ENCODE data around the gene PCDH1. TPM values are rescaled to one million over a fixed set of nuclear protein-coding genes. Genes with fewer than 3 reads are reported as not detected.

PCDH1 gene
- total RNA-seq, 1 donor from 2014 or later: 11.5 TPM

DNA sequence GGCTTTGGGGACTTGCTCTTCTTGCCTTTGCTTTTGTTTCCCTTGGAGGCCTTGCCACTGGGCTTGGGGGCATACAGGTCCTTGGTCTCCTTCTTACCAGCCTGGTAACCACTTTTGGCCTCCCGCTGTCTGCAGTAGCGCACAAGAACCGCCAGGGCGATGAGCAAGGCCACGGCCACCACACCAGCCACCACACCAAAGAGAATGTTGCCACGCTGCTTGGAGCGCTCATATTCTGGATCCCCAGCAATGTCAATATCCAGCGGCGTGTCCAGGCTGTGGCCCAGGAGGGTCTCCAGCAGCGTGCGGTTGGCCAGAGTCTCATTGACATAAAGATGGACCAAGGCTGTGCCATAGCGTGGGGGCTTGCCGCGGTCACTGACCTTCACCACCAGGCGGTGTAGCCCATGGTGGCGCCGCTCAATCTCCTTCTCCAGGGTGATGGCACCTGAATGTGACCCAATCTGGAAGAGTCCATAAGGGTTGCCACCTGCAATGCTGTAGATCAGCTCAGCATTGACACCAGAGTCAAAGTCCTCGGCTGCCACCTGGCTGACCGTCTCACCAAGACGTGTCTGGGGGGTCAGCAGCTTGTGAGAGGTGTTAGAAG, 14.5 kb downstream of the PCDH1 start:
- no peak for TF ChIP-seq EZH2 (IDR thresholded peaks at IDR 0.05; ENCODE audit: insufficient read depth, low read length)
- TF ChIP-seq, protein P1, sequence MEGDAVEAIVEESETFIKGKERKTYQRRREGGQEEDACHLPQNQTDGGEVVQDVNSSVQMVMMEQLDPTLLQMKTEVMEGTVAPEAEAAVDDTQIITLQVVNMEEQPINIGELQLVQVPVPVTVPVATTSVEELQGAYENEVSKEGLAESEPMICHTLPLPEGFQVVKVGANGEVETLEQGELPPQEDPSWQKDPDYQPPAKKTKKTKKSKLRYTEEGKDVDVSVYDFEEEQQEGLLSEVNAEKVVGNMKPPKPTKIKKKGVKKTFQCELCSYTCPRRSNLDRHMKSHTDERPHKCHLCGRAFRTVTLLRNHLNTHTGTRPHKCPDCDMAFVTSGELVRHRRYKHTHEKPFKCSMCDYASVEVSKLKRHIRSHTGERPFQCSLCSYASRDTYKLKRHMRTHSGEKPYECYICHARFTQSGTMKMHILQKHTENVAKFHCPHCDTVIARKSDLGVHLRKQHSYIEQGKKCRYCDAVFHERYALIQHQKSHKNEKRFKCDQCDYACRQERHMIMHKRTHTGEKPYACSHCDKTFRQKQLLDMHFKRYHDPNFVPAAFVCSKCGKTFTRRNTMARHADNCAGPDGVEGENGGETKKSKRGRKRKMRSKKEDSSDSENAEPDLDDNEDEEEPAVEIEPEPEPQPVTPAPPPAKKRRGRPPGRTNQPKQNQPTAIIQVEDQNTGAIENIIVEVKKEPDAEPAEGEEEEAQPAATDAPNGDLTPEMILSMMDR (IDR thresholded peaks at IDR 0.05; ENCODE audit: insufficient read depth, low read depth, low read length): no peak
- Histone ChIP-seq H4K20me1 (ENCODE audit: insufficient read depth, low read length) (no peaks in the 10 kb centered on the region), H2AFZ (ENCODE audit: low read depth, low read length) (no peak overlapping the region), H3K4me1 (ENCODE audit: insufficient read depth, low read length) (no peaks in the 10 kb centered on the region), H3K4me3 (ENCODE audit: insufficient read depth, low read depth, low read length) (no peak overlapping the region), H3K27me3 (ENCODE audit: insufficient read depth, low read length) (peaks cover 2% of the 10 kb centered on the region), H3K36me3 (ENCODE audit: insufficient read depth, low read length) (no peaks in the 10 kb centered on the region), H3K9ac (ENCODE audit: low read length) (no peak overlapping the region), H3K27ac (ENCODE audit: low read depth, low read length) (no peak overlapping the region), H3K79me2 (ENCODE audit: insufficient read depth, low read length) (no peaks in the 10 kb centered on the region), H3K4me2 (ENCODE audit: low read length) (no peak overlapping the region), H3K9me3 (ENCODE audit: insufficient read depth, low read depth, low read length) (no peaks in the 10 kb centered on the region)
- no peak for FAIRE-seq
- Mint-ChIP-seq H3K9me3 (ENCODE audit: unreplicated experiment) (no peaks in the 10 kb centered on the region), H3K36me3 (ENCODE audit: low read depth, unreplicated experiment) (peaks cover 19% of the 10 kb centered on the region), H3K27ac (ENCODE audit: unreplicated experiment) (peak overlapping the region; percentile 31), H3K4me1 (ENCODE audit: low read depth, unreplicated experiment) (no peaks in the 10 kb centered on the region), H3K4me3 (ENCODE audit: unreplicated experiment) (no peak overlapping the region), H3K27me3 (ENCODE audit: low read depth, unreplicated experiment) (peaks cover 38% of the 10 kb centered on the region)
- no peak for DNase-seq (ENCODE audit: low read depth)

DNA sequence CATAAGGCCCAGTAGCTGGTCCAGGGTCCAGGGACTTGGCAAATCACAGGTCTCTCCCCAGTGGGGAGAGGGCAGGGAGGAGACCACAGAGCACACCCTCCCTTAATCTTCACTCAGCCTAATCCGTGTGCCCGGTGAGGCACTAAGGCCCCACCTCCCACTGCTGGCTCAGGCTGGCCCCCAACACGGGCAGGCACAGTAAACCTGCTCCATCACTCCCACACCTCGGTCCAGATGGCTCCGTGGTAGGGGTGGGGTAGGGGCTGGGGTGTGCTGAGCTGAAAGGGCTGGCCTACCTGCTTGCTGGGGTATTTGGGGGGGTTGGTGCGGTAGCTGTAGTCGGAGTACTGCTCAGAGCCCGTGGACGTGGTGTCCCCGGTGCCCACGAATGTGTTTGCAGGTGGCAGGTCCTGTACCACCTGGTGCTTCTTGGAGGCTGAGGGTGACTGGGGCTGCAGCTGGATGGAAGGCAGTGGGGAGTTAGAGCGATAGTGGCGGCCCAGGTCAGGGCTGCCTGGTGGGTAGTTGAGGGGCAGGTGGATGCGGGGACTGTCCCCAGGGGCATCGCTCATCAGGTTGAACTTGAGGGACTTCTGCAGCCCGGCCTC, 15.2 kb downstream of the PCDH1 start:
- Histone ChIP-seq H2AFZ (ENCODE audit: low read depth, low read length) (no peak overlapping the region), H3K79me2 (ENCODE audit: insufficient read depth, low read length) (no peaks in the 10 kb centered on the region), H4K20me1 (ENCODE audit: insufficient read depth, low read length) (no peaks in the 10 kb centered on the region), H3K9me3 (ENCODE audit: insufficient read depth, low read depth, low read length) (no peaks in the 10 kb centered on the region), H3K4me1 (ENCODE audit: insufficient read depth, low read length) (no peaks in the 10 kb centered on the region), H3K9ac (ENCODE audit: low read length) (no peak overlapping the region), H3K36me3 (ENCODE audit: insufficient read depth, low read length) (no peaks in the 10 kb centered on the region), H3K4me3 (ENCODE audit: insufficient read depth, low read depth, low read length) (no peak overlapping the region), H3K4me2 (ENCODE audit: low read length) (no peak overlapping the region), H3K27me3 (ENCODE audit: insufficient read depth, low read length) (peaks cover 2% of the 10 kb centered on the region), H3K27ac (ENCODE audit: low read depth, low read length) (no peak overlapping the region)
- DNase-seq (ENCODE audit: low read depth) (no peak), FAIRE-seq (no peak)
- Mint-ChIP-seq H3K4me1 (ENCODE audit: low read depth, unreplicated experiment) (no peaks in the 10 kb centered on the region), H3K9me3 (ENCODE audit: unreplicated experiment) (no peaks in the 10 kb centered on the region), H3K36me3 (ENCODE audit: low read depth, unreplicated experiment) (peaks cover 19% of the 10 kb centered on the region), H3K4me3 (ENCODE audit: unreplicated experiment) (no peak overlapping the region), H3K27me3 (ENCODE audit: low read depth, unreplicated experiment) (peaks cover 39% of the 10 kb centered on the region), H3K27ac (ENCODE audit: unreplicated experiment) (no peak overlapping the region)
- TF ChIP-seq, protein P1 (IDR thresholded peaks at IDR 0.05; ENCODE audit: insufficient read depth, low read depth, low read length): no peak
- no peak for TF ChIP-seq EZH2 (IDR thresholded peaks at IDR 0.05; ENCODE audit: insufficient read depth, low read length)

DNA sequence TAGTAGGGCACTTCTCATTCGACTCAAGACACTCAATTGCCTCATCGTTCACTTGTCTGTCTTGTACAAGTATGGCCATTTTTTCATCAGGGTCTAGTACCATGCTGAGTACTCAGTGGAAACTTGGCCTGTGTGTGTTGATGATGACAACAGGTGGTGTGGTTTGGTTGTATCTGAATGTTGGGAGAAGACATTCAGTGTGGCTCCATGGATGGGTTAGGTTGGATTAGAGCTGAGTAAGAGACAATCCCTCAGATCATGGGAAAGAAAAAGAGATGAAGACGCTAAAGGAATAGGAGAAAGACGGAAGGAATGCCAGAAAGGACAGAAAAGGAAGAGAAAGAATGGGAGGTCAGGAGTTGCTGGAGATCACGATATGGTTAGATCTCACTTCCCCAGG, 17.0 kb downstream of the PCDH1 start:
- peaks cover 19% of the 10 kb centered on the region for H3K36me3 Mint-ChIP-seq (ENCODE audit: low read depth, unreplicated experiment)
- no peaks in the 10 kb centered on the region for H3K4me1 Mint-ChIP-seq (ENCODE audit: low read depth, unreplicated experiment)

More for the DNA sequence above, 17.0 kb downstream of the PCDH1 start:
- Mint-ChIP-seq H3K27me3 (ENCODE audit: low read depth, unreplicated experiment) (peaks cover 29% of the 10 kb centered on the region), H3K9me3 (ENCODE audit: unreplicated experiment) (no peaks in the 10 kb centered on the region), H3K4me3 (ENCODE audit: unreplicated experiment) (no peak overlapping the region), H3K27ac (ENCODE audit: unreplicated experiment) (no peak overlapping the region)
- no peak overlapping the region for H3K4me3 ChIP-seq (ENCODE audit: insufficient read depth, low read depth, low read length)
- H4K20me1 ChIP-seq (ENCODE audit: insufficient read depth, low read length): no peaks in the 10 kb centered on the region
- no peak overlapping the region for H3K27ac ChIP-seq (ENCODE audit: low read depth, low read length)
- no peaks in the 10 kb centered on the region for H3K36me3 ChIP-seq (ENCODE audit: insufficient read depth, low read length)
- FAIRE-seq: no peak
- H3K4me2 ChIP-seq (ENCODE audit: low read length): no peak overlapping the region
- H3K79me2 ChIP-seq (ENCODE audit: insufficient read depth, low read length): no peaks in the 10 kb centered on the region
- no peak for DNase-seq (ENCODE audit: low read depth)
- no peak overlapping the region for H2AFZ ChIP-seq (ENCODE audit: low read depth, low read length)
- no peaks in the 10 kb centered on the region for H3K4me1 ChIP-seq (ENCODE audit: insufficient read depth, low read length)
- H3K9me3 ChIP-seq (ENCODE audit: insufficient read depth, low read depth, low read length): no peaks in the 10 kb centered on the region
- TF ChIP-seq, protein P1 (IDR thresholded peaks at IDR 0.05; ENCODE audit: insufficient read depth, low read depth, low read length): no peak
- TF ChIP-seq EZH2 (IDR thresholded peaks at IDR 0.05; ENCODE audit: insufficient read depth, low read length): no peak
- H3K27me3 ChIP-seq (ENCODE audit: insufficient read depth, low read length): peaks cover 2% of the 10 kb centered on the region
- no peak overlapping the region for H3K9ac ChIP-seq (ENCODE audit: low read length)

All from astrocyte (in vitro differentiated cells and primary cell).